ENCODE data around the gene MYRF. TPM values are rescaled to one million over a fixed set of nuclear protein-coding genes. Genes with fewer than 3 reads are reported as not detected.
A peak's percentile ranks its signal among the peaks of the same experiment; 100 is the strongest.

The MYRF gene
- total and polyA plus RNA-seq, 7 donors = 0.01 to 0.24 (median 0.11) TPM; not detected in 1

- H3K27ac ChIP-seq = peak overlapping the region; percentile 2
- H3K4me3 ChIP-seq = no peak overlapping the region
- H3K27me3 ChIP-seq (ENCODE audit: insufficient read depth in 3 of 3, low read length in 2 of 3) = no peaks in the 10 kb centered on the region
- 62 to 80% (median 75%) methylated on average over 3 of the region's 3 CpGs for WGBS, 3 donors
- peaks cover 0 to 31% of the 10 kb centered on the region in 2 donors for H3K36me3 ChIP-seq (ENCODE audit: insufficient read depth in 1 of 2, low read depth in 1 of 2)
- intact Hi-C loops (cut with DNase I) = no loop called here
- TF ChIP-seq, protein P1, sequence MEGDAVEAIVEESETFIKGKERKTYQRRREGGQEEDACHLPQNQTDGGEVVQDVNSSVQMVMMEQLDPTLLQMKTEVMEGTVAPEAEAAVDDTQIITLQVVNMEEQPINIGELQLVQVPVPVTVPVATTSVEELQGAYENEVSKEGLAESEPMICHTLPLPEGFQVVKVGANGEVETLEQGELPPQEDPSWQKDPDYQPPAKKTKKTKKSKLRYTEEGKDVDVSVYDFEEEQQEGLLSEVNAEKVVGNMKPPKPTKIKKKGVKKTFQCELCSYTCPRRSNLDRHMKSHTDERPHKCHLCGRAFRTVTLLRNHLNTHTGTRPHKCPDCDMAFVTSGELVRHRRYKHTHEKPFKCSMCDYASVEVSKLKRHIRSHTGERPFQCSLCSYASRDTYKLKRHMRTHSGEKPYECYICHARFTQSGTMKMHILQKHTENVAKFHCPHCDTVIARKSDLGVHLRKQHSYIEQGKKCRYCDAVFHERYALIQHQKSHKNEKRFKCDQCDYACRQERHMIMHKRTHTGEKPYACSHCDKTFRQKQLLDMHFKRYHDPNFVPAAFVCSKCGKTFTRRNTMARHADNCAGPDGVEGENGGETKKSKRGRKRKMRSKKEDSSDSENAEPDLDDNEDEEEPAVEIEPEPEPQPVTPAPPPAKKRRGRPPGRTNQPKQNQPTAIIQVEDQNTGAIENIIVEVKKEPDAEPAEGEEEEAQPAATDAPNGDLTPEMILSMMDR (IDR thresholded peaks at IDR 0.05) = no peak
- DNase-seq (no peak), ATAC-seq (no peak)
- peaks cover 13% of the 10 kb centered on the region for H3K4me1 ChIP-seq
- H3K9me3 ChIP-seq = no peaks in the 10 kb centered on the region
These were observed 25.0 kb upstream of the MYRF start for GRCh38 chr11:61727401-61727811.

GRCh38 chr11:61728066-61728939 lies 24.1 kb upstream of the MYRF start:
- Histone ChIP-seq H3K27me3 (ENCODE audit: insufficient read depth in 3 of 3, low read length in 2 of 3) (no peaks in the 10 kb centered on the region), H3K27ac (no peak overlapping the region)

DNA sequence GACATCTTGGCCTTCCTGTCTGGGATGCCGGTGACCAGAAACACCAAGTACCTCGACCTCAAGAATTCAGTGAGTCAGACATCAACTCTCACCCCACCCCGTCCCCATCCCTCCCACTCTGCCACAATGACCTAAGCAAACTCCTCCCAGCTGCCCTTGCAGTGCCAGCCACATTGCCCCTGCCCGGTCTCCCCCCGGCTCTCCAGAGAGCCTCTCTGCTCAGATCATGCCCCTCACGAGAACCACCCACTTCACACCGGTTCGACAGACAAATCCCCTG lies 23.6 kb upstream of the MYRF start:
- DNase-seq = no peak
- 81 to 88% (median 87%) methylated on average over 8 of the region's 8 CpGs for WGBS, 3 donors
- no peaks in the 10 kb centered on the region for H3K9me3 ChIP-seq
- no peak for ATAC-seq
- peaks cover 22% of the 10 kb centered on the region for H3K4me1 ChIP-seq
- TF ChIP-seq, protein P1 (IDR thresholded peaks at IDR 0.05) = no peak
- no peak overlapping the region for H3K27ac ChIP-seq
- H3K4me3 ChIP-seq = no peak overlapping the region
- H3K27me3 ChIP-seq (ENCODE audit: insufficient read depth in 3 of 3, low read length in 2 of 3) = no peaks in the 10 kb centered on the region
- peaks cover 0 to 24% of the 10 kb centered on the region in 2 donors for H3K36me3 ChIP-seq (ENCODE audit: insufficient read depth in 1 of 2, low read depth in 1 of 2)
- intact Hi-C loops (cut with DNase I) = no loop called here

More at GRCh38 chr11:61728066-61728939, 24.1 kb upstream of the MYRF start:
- no peaks in the 10 kb centered on the region for H3K9me3 ChIP-seq
- ATAC-seq = no peak
- intact Hi-C loops (cut with DNase I) = no loop called here
- DNase-seq = no peak
- TF ChIP-seq, protein P1 (IDR thresholded peaks at IDR 0.05) = no peak
- peaks cover 22% of the 10 kb centered on the region for H3K4me1 ChIP-seq
- peaks cover 0 to 30% of the 10 kb centered on the region in 2 donors for H3K36me3 ChIP-seq (ENCODE audit: insufficient read depth in 1 of 2, low read depth in 1 of 2)
- no peak overlapping the region for H3K4me3 ChIP-seq
- 77 to 89% (median 80%) methylated on average over 33 of the region's 33 CpGs for WGBS, 3 donors

- TF ChIP-seq, protein P1 (IDR thresholded peaks at IDR 0.05) = no peak
- Histone ChIP-seq H3K36me3 (ENCODE audit: insufficient read depth in 1 of 2, low read depth in 1 of 2) (peaks cover 0 to 28% of the 10 kb centered on the region in 2 donors), H3K4me1 (peaks cover 22% of the 10 kb centered on the region), H3K9me3 (no peaks in the 10 kb centered on the region), H3K4me3 (no peak overlapping the region), H3K27me3 (ENCODE audit: insufficient read depth in 3 of 3, low read length in 2 of 3) (no peaks in the 10 kb centered on the region), H3K27ac (no peak overlapping the region)
- DNase-seq = no peak
- WGBS, 3 donors = 68 to 81% (median 71%) methylated on average over 13 of the region's 13 CpGs
- ATAC-seq = no peak
- intact Hi-C loops (cut with DNase I) = loop anchor here in 1 of 2 donors (5.0 to 10.0 kb wide), 2 partner anchors 148 to 256 kb away; partner anchors contain the start of gene SYT7
These were observed 22.0 kb upstream of the MYRF start for GRCh38 chr11:61730240-61730994.

All from psoas muscle (tissue), 8 donors.